Smooth muscle cell (in vitro differentiated cells): ENCODE results near the gene NPAS3. TPM values are rescaled to one million over a fixed set of nuclear protein-coding genes. Genes with fewer than 3 reads are reported as not detected.

ENCODE experiments used
- DNase-seq: peaks from one replicate; lab custom pipeline; 2025; ENCODE audit not compliant: unreplicated experiment; lab: John Stamatoyannopoulos, UW
- H2AFZ ChIP-seq: fragments of 200-600 bp; sonication (generic); 2 replicates; pipeline ENCODE4 v1.6.0; 2016; ENCODE audit warnings: antibody characterized with exemption, low read depth, mild to moderate bottlenecking
- H3F3A ChIP-seq: fragments of 200-600 bp; sonication (generic); 2 replicates; pipeline ENCODE4 v1.6.0; 2017; ENCODE audit warnings: antibody characterized with exemption, low read depth
- H3K27ac ChIP-seq: fragments of 200-600 bp; sonication (generic); 2 replicates; pipeline ENCODE4 v1.5.1; 2016; ENCODE audit warnings: low read depth, mild to moderate bottlenecking
- H3K27me3 ChIP-seq: fragments of 200-600 bp; sonication (generic); 2 replicates; pipeline ENCODE4 v1.6.1; 2016; ENCODE audit warnings: low read depth, mild to moderate bottlenecking
- H3K36me3 ChIP-seq: fragments of 200-600 bp; sonication (generic); 2 replicates; pipeline ENCODE4 v1.5.1; 2016; ENCODE audit warnings: low read depth
- H3K4me1 ChIP-seq: fragments of 200-600 bp; sonication (generic); 2 replicates; pipeline ENCODE4 v1.5.1; 2016; ENCODE audit warnings: low read depth
- H3K4me2 ChIP-seq: fragments of 200-600 bp; sonication (generic); 2 replicates; pipeline ENCODE4 v1.6.0; 2016; ENCODE audit warnings: mild to moderate bottlenecking
- H3K4me3 ChIP-seq: fragments of 200-600 bp; sonication (generic); 2 replicates; pipeline ENCODE4 v1.5.1; 2016; ENCODE audit warnings: mild to moderate bottlenecking
- H3K79me2 ChIP-seq: fragments of 200-600 bp; sonication (generic); 2 replicates; pipeline ENCODE4 v1.6.0; 2016; ENCODE audit warnings: low read depth, mild to moderate bottlenecking
- H3K9ac ChIP-seq: fragments of 200-600 bp; sonication (generic); 2 replicates; pipeline ENCODE4 v1.6.0; 2016; ENCODE audit warnings: low read depth
- H3K9me3 ChIP-seq: fragments of 200-600 bp; sonication (generic); replicated peaks from 2 replicates; pipeline ENCODE4 v1.5.1; 2016; ENCODE audit warnings: low read depth
- H4K20me1 ChIP-seq: fragments of 200-600 bp; sonication (generic); 2 replicates; pipeline ENCODE4 v1.6.0; 2016; ENCODE audit warnings: low read depth
- CTCF ChIP-seq: fragments of 200-600 bp; sonication (generic); IDR thresholded peaks from 2 replicates; pipeline ENCODE4 v1.5.1; 2017; ENCODE audit warnings: borderline replicate concordance, mild to moderate bottlenecking, antibody characterized with exemption; ENCODE audit not compliant: insufficient read depth, poor library complexity, severe bottlenecking
- WGBS: methylation state at CpG from one replicate; pipeline ENCODE4 v1.1.7; 2016; ENCODE audit warnings: low lambda C conversion rate; 5-methylcytosine and 5-hydroxymethylcytosine counted together
- polyA plus RNA-seq: library from polyadenylated mRNA; unstranded; fragments of >200 nt; fragmentation: Nextera tagmentation; extraction: Ambion mirVana; gene quantifications from 2 replicates; pipeline ENCODE4 v1.2.1, GENCODE V29; 2016
- total RNA-seq: library from RNA; depleted of rRNA; stranded (reverse); fragments of >200 nt; gene quantifications from 2 replicates; pipeline ENCODE4 v1.2.3, GENCODE V29; 2014

NPAS3 gene
- total and polyA plus RNA-seq, 2 experiments from 2014 or later, result 0.79 to 2.0 TPM

GRCh38 chr14:33134975-33135374, 196.3 kb downstream of the NPAS3 start:
- Histone ChIP-seq H3K27ac (no peak overlapping the region), H3K9me3 (no peaks in the 10 kb centered on the region), H3F3A (no peaks in the 10 kb centered on the region), H3K27me3 (no peaks in the 10 kb centered on the region), H3K36me3 (no peaks in the 10 kb centered on the region), H2AFZ (no peak overlapping the region), H4K20me1 (no peaks in the 10 kb centered on the region), H3K4me1 (no peaks in the 10 kb centered on the region), H3K79me2 (no peaks in the 10 kb centered on the region), H3K4me2 (no peak overlapping the region), H3K4me3 (no peak overlapping the region), H3K9ac (no peak overlapping the region)
- WGBS, result 84% methylated on average over 3 of the region's 3 CpGs
- TF ChIP-seq CTCF, result no peak
- DNase-seq, result no peak

GRCh38 chr14:33150666-33151428, 212.2 kb downstream of the NPAS3 start:
- no peak for DNase-seq
- H4K20me1 ChIP-seq, result no peaks in the 10 kb centered on the region
- no peaks in the 10 kb centered on the region for H3K9me3 ChIP-seq
- H3K27me3 ChIP-seq, result no peaks in the 10 kb centered on the region
- no peak overlapping the region for H3K4me3 ChIP-seq
- H3K36me3 ChIP-seq, result no peaks in the 10 kb centered on the region
- no peak overlapping the region for H3K9ac ChIP-seq
- TF ChIP-seq CTCF, result no peak
- H3K4me2 ChIP-seq, result no peak overlapping the region
- no peaks in the 10 kb centered on the region for H3K4me1 ChIP-seq
- WGBS, result 94% methylated on average over 8 of the region's 8 CpGs
- H3K79me2 ChIP-seq, result no peaks in the 10 kb centered on the region
- H2AFZ ChIP-seq, result no peak overlapping the region
- no peaks in the 10 kb centered on the region for H3F3A ChIP-seq
- H3K27ac ChIP-seq, result no peak overlapping the region

- Histone ChIP-seq H2AFZ (no peak overlapping the region), H3K79me2 (no peaks in the 10 kb centered on the region), H3K4me1 (peaks cover 9% of the 10 kb centered on the region), H3K4me2 (no peak overlapping the region), H3K9ac (no peak overlapping the region), H3K36me3 (no peaks in the 10 kb centered on the region), H3K4me3 (no peak overlapping the region), H3K9me3 (no peaks in the 10 kb centered on the region), H3K27me3 (no peaks in the 10 kb centered on the region), H3F3A (no peaks in the 10 kb centered on the region), H4K20me1 (no peaks in the 10 kb centered on the region), H3K27ac (no peak overlapping the region)
- DNase-seq, result no peak
- no peak for TF ChIP-seq CTCF
- 94% methylated on average over 5 of the region's 5 CpGs for WGBS
Observed at GRCh38 chr14:33163109-33163508, 224.4 kb downstream of the NPAS3 start.

DNA sequence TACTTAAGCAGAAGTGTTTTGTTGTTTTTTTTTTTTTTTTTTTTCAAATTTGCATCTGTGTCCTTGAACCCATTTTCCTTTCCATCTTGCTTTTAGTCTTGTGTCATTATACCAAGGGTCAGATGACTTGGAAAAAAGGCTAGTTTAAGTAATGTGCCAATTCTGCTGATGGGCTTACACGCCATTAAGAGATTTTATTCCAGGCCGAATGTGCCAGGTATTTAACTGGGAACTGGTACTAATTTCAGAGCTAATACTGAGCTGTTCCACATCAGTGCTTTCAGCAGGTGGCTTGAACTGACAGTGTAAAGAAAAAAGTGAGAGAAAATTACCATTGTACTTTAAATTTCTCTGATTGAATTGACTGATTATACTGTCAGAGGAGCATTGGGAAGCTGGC, 224.9 kb downstream of the NPAS3 start:
- Histone ChIP-seq H4K20me1 (no peaks in the 10 kb centered on the region), H3K27me3 (no peaks in the 10 kb centered on the region), H3K27ac (no peak overlapping the region), H3K4me1 (peaks cover 9% of the 10 kb centered on the region), H3K9ac (no peak overlapping the region), H3F3A (no peaks in the 10 kb centered on the region), H3K4me3 (no peak overlapping the region), H3K36me3 (no peaks in the 10 kb centered on the region), H3K9me3 (no peaks in the 10 kb centered on the region), H3K4me2 (no peak overlapping the region), H3K79me2 (no peaks in the 10 kb centered on the region), H2AFZ (no peak overlapping the region)
- TF ChIP-seq CTCF, result no peak
- 95% methylated on average over 2 of the region's 2 CpGs for WGBS
- DNase-seq, result no peak
